ENCODE data around the gene SEC22A.
A peak's percentile ranks its signal among the peaks of the same experiment; 100 is the strongest.

SEC22A gene

GRCh38 chr3:123239756-123240155 lies 38.0 kb downstream of the SEC22A start:
- DNase-seq (ENCODE audit: low read depth): no peak
- no peak overlapping the region for H3K4me3 ChIP-seq (ENCODE audit: low read depth, low read length)
- TF ChIP-seq CTCF (IDR thresholded peaks at IDR 0.05; ENCODE audit: insufficient read depth, low read depth, low read length, missing control alignments): no peak

GRCh38 chr3:123244128-123244527 lies 42.4 kb downstream of the SEC22A start:
- H3K4me3 ChIP-seq (ENCODE audit: low read depth, low read length): no peak overlapping the region
- DNase-seq (ENCODE audit: low read depth): no peak
- no peak for TF ChIP-seq CTCF (IDR thresholded peaks at IDR 0.05; ENCODE audit: insufficient read depth, low read depth, low read length, missing control alignments)

- TF ChIP-seq CTCF (IDR thresholded peaks at IDR 0.05; ENCODE audit: insufficient read depth, low read depth, low read length, missing control alignments): no peak
- no peak for DNase-seq (ENCODE audit: low read depth)
- no peak overlapping the region for H3K4me3 ChIP-seq (ENCODE audit: low read depth, low read length)
These were observed 45.1 kb downstream of the SEC22A start for GRCh38 chr3:123246866-123247265.

GRCh38 chr3:123256256-123256655 lies 54.5 kb downstream of the SEC22A start:
- TF ChIP-seq CTCF (IDR thresholded peaks at IDR 0.05; ENCODE audit: insufficient read depth, low read depth, low read length, missing control alignments): no peak
- H3K4me3 ChIP-seq (ENCODE audit: low read depth, low read length): no peak overlapping the region
- DNase-seq (ENCODE audit: low read depth): no peak

GRCh38 chr3:123258359-123258758 lies 56.6 kb downstream of the SEC22A start:
- H3K4me3 ChIP-seq (ENCODE audit: low read depth, low read length): no peak overlapping the region
- TF ChIP-seq CTCF (IDR thresholded peaks at IDR 0.05; ENCODE audit: insufficient read depth, low read depth, low read length, missing control alignments): no peak
- no peak for DNase-seq (ENCODE audit: low read depth)

- peak; percentile 25 for TF ChIP-seq CTCF (IDR thresholded peaks at IDR 0.05; ENCODE audit: insufficient read depth, low read depth, low read length, missing control alignments)
- peak; percentile 37 for DNase-seq (ENCODE audit: low read depth)
- no peak overlapping the region for H3K4me3 ChIP-seq (ENCODE audit: low read depth, low read length)
These were observed 57.2 kb downstream of the SEC22A start for GRCh38 chr3:123258811-123259420.

- no peak for TF ChIP-seq CTCF (IDR thresholded peaks at IDR 0.05; ENCODE audit: insufficient read depth, low read depth, low read length, missing control alignments)
- DNase-seq (ENCODE audit: low read depth): no peak
- H3K4me3 ChIP-seq (ENCODE audit: low read depth, low read length): no peak overlapping the region
These were observed 59.9 kb downstream of the SEC22A start for GRCh38 chr3:123261666-123262065.
